ENCODE data around the gene BAIAP2L2. TPM values are rescaled to one million over a fixed set of nuclear protein-coding genes. Genes with fewer than 3 reads are reported as not detected.

BAIAP2L2 gene
- polyA plus RNA-seq, 2 of the 4 experiments (the other 2 are of a cell fraction), result 3.5 to 4.7 TPM

DNA sequence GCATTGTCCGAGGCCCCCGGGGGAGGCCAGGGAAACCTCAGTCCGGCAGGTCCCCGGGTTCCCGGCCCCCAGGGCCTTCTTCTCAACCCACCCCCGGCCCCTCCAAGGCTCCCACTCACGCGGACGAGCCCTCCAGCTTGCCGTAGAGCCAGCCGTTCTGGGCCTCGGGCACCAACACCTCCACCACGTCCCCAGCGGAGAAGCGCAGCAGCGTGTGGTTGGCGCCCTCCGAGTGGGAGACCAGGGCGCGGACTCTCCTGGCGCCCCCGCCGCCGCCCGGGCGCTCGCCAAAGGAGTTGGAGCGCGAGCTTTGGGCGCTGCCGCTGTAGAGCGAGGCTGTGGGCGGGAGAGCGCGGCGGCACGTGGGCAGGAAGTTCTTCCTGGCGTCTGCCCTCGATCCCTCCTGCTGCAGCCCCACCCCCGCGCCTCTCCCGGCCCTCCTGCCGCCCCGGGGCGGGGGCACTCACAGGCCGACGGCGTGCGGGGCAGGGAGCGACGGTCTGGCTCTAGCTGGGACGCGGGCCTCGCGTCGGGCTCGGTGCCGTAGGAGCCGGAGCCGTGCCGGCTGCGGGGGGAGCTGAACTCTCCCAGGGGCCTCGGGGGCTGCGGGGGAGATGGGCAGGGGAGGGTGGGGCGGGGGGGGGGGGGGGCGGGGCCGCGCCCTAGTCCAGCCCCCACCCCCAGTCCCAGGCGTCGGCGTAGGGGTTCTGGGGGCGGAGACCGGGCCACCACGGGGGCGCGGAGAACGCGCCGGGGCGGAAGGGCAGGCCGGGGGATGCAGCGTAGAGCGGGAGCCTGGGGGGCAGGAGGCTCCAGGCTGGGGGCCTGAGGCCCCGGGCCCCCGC is 21.6 kb downstream of the BAIAP2L2 start:
- no peak for FAIRE-seq
- no peak overlapping the region for H3K4me2 ChIP-seq
- CTCF ChIA-PET, result interaction anchor here (0.5 to 1.0 kb wide), 2 partner anchors 37 to 905 kb away, joined by 3 to 4 read pairs; no protein-coding TSS in a partner anchor

DNA sequence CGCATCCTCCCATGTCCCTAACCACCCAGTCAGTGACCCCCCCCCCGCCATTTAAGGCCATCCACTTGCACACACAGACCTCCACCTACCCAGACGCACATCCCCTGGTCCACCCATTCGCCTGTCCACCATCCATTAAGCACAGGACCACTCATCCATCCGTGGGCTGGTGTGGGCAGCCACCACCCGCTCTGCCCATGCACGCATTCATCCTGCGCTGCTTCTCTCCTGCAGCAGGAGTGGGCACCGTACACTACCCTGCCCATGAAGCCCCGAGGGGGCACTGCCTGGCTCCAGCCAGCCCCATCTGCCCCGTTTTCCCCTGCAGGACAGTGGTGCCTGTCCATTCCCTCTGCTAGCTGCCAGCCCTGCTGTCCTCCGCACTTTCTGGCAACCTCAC is 22.6 kb downstream of the BAIAP2L2 start:
- no peak for FAIRE-seq
- Histone ChIP-seq H3K27ac (no peak overlapping the region), H3K4me1 (no peaks in the 10 kb centered on the region), H3K9me3 (no peaks in the 10 kb centered on the region), H3K4me3 (no peak overlapping the region), H3K4me2 (no peak overlapping the region)
- DNase-seq (ENCODE audit: low read depth in 1 of 2, low spot score in 1 of 2), result no peak
- ChIA-PET POLR2A (no interaction called here), CTCF (no interaction called here)
- no peak for ATAC-seq
- WGBS (ENCODE audit: missing lambda C conversion rate), result 88% methylated on average over 8 of the region's 12 CpGs
- TF ChIP-seq MAZ (IDR thresholded peaks at IDR 0.05; ENCODE audit: borderline replicate concordance, low read depth, low read length), result no peak
- no peak for TF ChIP-seq ESRRA (IDR thresholded peaks at IDR 0.05; ENCODE audit: borderline replicate concordance, low read length)

More for the DNA sequence above, 21.6 kb downstream of the BAIAP2L2 start:
- POLR2A ChIA-PET, result no interaction called here
- H3K9me3 ChIP-seq, result no peaks in the 10 kb centered on the region
- DNase-seq (ENCODE audit: low read depth in 1 of 2, low spot score in 1 of 2) (no peak), ATAC-seq (no peak)
- H3K4me1 ChIP-seq, result no peaks in the 10 kb centered on the region
- H3K4me3 ChIP-seq, result no peak overlapping the region
- 92% methylated on average over 37 of the region's 85 CpGs for WGBS (ENCODE audit: missing lambda C conversion rate)
- TF ChIP-seq FOSL2 (IDR thresholded peaks at IDR 0.05) (no peak), FOSL2 (CRISPR knock-in tag; IDR thresholded peaks at IDR 0.05) (no peak), RNF2 (IDR thresholded peaks at IDR 0.05; ENCODE audit: borderline replicate concordance, low read depth) (no peak), NFE2L2 (conservative IDR thresholded peaks at IDR 0.05; ENCODE audit: low read length) (no peak)
- TF ChIP-seq, protein P1, sequence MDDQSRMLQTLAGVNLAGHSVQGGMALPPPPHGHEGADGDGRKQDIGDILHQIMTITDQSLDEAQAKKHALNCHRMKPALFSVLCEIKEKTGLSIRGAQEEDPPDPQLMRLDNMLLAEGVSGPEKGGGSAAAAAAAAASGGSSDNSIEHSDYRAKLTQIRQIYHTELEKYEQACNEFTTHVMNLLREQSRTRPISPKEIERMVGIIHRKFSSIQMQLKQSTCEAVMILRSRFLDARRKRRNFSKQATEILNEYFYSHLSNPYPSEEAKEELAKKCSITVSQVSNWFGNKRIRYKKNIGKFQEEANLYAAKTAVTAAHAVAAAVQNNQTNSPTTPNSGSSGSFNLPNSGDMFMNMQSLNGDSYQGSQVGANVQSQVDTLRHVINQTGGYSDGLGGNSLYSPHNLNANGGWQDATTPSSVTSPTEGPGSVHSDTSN (IDR thresholded peaks at IDR 0.05), result no peak
- no peak overlapping the region for H3K27ac ChIP-seq

DNA sequence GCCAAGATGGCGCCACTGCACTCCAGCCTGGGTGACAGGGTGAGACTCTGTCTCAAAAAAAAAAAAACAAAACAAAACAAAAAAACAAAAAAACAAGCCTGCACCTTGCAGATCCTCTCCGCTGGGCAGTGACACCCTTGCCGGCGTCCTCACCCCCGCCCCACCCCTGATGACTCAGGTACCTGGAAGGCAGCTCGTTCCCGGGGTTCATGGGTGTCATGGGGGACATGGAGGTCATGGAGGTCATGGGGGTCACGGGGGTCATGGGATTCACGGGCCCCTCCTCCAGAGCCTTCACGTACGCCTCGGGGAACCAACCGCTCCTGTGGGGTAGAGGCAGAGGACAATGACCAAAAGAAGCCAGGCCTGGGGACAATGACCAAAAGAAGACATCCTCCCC is 23.5 kb downstream of the BAIAP2L2 start:
- TF ChIP-seq KDM5A (IDR thresholded peaks at IDR 0.05) (no peak), HEYL (CRISPR knock-in tag; IDR thresholded peaks at IDR 0.05) (no peak), HOXB13 (CRISPR knock-in tag; IDR thresholded peaks at IDR 0.05; ENCODE audit: low read depth) (no peak), MAFK (IDR thresholded peaks at IDR 0.05; ENCODE audit: partially characterized antibody) (no peak), NPAS2 (CRISPR knock-in tag; IDR thresholded peaks at IDR 0.05; ENCODE audit: borderline replicate concordance) (no peak), TFCP2L1 (CRISPR knock-in tag; IDR thresholded peaks at IDR 0.05) (no peak), ZSCAN20 (CRISPR knock-in tag; IDR thresholded peaks at IDR 0.05) (no peak), BHLHE40 (IDR thresholded peaks at IDR 0.05; ENCODE audit: low read depth, low read length) (no peak), NFE2L2 (conservative IDR thresholded peaks at IDR 0.05; ENCODE audit: low read length) (no peak), CEBPB (IDR thresholded peaks at IDR 0.05) (no peak), SMC3 (IDR thresholded peaks at IDR 0.05) (no peak)
- TF ChIP-seq, protein P2, sequence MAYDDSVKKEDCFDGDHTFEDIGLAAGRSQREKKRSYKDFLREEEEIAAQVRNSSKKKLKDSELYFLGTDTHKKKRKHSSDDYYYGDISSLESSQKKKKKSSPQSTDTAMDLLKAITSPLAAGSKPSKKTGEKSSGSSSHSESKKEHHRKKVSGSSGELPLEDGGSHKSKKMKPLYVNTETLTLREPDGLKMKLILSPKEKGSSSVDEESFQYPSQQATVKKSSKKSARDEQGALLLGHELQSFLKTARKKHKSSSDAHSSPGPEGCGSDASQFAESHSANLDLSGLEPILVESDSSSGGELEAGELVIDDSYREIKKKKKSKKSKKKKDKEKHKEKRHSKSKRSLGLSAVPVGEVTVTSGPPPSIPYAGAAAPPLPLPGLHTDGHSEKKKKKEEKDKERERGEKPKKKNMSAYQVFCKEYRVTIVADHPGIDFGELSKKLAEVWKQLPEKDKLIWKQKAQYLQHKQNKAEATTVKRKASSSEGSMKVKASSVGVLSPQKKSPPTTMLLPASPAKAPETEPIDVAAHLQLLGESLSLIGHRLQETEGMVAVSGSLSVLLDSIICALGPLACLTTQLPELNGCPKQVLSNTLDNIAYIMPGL (CRISPR knock-in tag; IDR thresholded peaks at IDR 0.05; ENCODE audit: borderline replicate concordance), result no peak
- TF ChIP-seq, protein P3, sequence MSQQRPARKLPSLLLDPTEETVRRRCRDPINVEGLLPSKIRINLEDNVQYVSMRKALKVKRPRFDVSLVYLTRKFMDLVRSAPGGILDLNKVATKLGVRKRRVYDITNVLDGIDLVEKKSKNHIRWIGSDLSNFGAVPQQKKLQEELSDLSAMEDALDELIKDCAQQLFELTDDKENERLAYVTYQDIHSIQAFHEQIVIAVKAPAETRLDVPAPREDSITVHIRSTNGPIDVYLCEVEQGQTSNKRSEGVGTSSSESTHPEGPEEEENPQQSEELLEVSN (IDR thresholded peaks at IDR 0.05; ENCODE audit: borderline replicate concordance, low read depth), result no peak
- DNase-seq (ENCODE audit: low read depth in 1 of 2, low spot score in 1 of 2) (no peak), ATAC-seq (no peak), FAIRE-seq (no peak)
- CTCF ChIA-PET, result interaction anchor here (0.5 kb wide), 1 partner anchor 114 kb away, joined by 4 read pairs; no protein-coding TSS in a partner anchor
- WGBS (ENCODE audit: missing lambda C conversion rate), result 83% methylated on average over 13 of the region's 13 CpGs
- H3K4me3 ChIP-seq, result no peak overlapping the region
- no peak overlapping the region for H3K4me2 ChIP-seq
- no peaks in the 10 kb centered on the region for H3K9me3 ChIP-seq
- H3K4me1 ChIP-seq, result no peaks in the 10 kb centered on the region
- POLR2A ChIA-PET, result no interaction called here
- H3K27ac ChIP-seq, result no peak overlapping the region

Data from A549 (cell line).